ENCODE results near the gene CISD1. TPM values are rescaled to one million over a fixed set of nuclear protein-coding genes. Genes with fewer than 3 reads are reported as not detected.

CISD1 gene
- total and polyA plus RNA-seq, 11 donors = 73.9 to 179 (median 153) TPM

GRCh38 chr10:58319599-58319998 is 50.6 kb downstream of the CISD1 start:
- DNase-seq = no peak
- H3K36me3 ChIP-seq = no peaks in the 10 kb centered on the region
- WGBS, 4 donors = 76 to 90% (median 85%) methylated on average over 1 of the region's 1 CpG
- no peak overlapping the region for H3K27ac ChIP-seq
- no peak overlapping the region for H3K4me3 ChIP-seq
- peaks cover 0 to 18% (median 0%) of the 10 kb centered on the region in 12 donors for H3K4me1 ChIP-seq
- no peaks in the 10 kb centered on the region for H3K27me3 ChIP-seq
- intact Hi-C loops (cut with DNase I) = no loop called here
- TF ChIP-seq POLR2A (IDR thresholded peaks at IDR 0.05) = no peak
- TF ChIP-seq, protein P1, sequence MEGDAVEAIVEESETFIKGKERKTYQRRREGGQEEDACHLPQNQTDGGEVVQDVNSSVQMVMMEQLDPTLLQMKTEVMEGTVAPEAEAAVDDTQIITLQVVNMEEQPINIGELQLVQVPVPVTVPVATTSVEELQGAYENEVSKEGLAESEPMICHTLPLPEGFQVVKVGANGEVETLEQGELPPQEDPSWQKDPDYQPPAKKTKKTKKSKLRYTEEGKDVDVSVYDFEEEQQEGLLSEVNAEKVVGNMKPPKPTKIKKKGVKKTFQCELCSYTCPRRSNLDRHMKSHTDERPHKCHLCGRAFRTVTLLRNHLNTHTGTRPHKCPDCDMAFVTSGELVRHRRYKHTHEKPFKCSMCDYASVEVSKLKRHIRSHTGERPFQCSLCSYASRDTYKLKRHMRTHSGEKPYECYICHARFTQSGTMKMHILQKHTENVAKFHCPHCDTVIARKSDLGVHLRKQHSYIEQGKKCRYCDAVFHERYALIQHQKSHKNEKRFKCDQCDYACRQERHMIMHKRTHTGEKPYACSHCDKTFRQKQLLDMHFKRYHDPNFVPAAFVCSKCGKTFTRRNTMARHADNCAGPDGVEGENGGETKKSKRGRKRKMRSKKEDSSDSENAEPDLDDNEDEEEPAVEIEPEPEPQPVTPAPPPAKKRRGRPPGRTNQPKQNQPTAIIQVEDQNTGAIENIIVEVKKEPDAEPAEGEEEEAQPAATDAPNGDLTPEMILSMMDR (IDR thresholded peaks at IDR 0.05) = peak in 3 of 12 donors; percentile 12 to 22 (median 18)
- H3K9me3 ChIP-seq = no peaks in the 10 kb centered on the region
- peak in 3 of 4 donors; percentile 45 to 57 (median 55) for ATAC-seq

DNA sequence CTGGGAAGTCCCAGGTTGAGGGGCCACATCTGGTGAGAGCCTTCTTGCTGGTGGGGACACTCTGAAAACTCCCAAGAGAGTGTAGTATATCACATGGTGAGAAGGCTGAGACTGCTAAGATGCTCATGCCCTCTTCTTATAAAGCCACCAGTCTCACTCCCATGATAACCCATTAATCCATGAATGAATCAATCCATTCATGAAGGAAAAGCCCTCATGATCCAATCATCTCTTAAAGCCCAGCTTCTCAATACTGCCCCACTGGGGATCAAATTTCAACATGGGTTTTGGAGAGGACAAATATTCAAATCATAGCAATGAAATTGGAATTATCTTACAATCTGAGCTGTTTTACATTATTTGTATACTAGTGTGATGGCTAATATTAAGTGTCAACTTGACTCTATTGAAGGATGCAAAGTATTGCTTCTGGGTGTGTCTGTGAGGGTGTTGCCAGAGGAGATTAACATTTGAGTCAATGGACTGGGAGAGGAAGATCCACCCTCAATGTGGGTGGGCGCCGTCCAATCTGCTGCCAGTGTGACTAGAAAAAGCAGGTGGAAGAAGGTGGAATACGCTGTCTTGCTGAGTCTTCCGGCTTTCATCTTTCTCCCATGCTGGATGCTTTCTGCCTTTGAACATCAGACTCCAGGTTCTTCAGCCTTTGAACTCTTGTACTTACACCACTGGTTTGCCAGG is 51.5 kb downstream of the CISD1 start:
- Histone ChIP-seq H3K27ac (no peak overlapping the region), H3K27me3 (no peaks in the 10 kb centered on the region), H3K9me3 (no peaks in the 10 kb centered on the region), H3K36me3 (no peaks in the 10 kb centered on the region), H3K4me3 (no peak overlapping the region), H3K4me1 (peaks cover 0 to 18% (median 0%) of the 10 kb centered on the region in 12 donors)
- ATAC-seq (no peak), DNase-seq (no peak)
- intact Hi-C loops (cut with DNase I) = no loop called here
- no peak for TF ChIP-seq POLR2A (IDR thresholded peaks at IDR 0.05)
- TF ChIP-seq, protein P1 (IDR thresholded peaks at IDR 0.05) = no peak
- 91 to 96% (median 94%) methylated on average over 4 of the region's 4 CpGs for whole genome bisulfite sequencing, 4 donors

DNA sequence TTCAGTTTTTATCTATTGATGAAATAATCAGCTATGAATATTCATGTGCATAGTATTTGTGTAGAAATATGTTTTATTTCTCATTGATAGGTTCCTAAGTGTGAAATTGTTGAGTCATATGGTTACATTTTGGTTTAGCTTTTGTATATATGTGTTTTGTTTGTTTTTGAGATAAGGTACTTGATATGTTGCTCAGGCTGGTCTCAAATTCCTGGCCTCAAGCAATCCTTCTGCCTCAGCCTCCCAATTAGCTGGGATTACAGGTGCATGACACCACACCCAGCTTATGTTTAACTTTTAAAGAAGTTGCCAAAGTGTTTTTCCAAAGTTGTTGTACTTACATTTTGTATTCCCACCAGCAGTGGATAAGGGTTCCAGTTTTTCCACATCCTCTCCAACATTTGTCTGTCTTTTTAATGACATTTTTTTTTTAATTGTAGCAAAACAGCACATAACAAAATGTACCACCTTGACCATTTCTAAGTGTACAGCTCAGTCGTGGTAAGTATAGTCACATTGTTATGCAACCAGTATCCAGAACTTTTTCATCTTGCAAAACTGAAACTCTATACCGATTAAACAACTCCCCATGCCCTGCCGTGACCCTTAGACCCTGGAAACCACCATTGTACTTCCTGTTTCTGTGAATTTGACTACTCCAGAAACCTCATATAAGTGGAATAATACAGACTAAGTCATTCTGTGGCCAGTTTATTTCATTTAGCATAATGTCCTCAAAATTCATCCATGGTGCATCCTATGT is 53.3 kb downstream of the CISD1 start:
- WGBS, 4 donors = 56 to 72% (median 63%) methylated on average over 3 of the region's 3 CpGs
- peaks cover 0 to 18% (median 0%) of the 10 kb centered on the region in 12 donors for H3K4me1 ChIP-seq

DNA sequence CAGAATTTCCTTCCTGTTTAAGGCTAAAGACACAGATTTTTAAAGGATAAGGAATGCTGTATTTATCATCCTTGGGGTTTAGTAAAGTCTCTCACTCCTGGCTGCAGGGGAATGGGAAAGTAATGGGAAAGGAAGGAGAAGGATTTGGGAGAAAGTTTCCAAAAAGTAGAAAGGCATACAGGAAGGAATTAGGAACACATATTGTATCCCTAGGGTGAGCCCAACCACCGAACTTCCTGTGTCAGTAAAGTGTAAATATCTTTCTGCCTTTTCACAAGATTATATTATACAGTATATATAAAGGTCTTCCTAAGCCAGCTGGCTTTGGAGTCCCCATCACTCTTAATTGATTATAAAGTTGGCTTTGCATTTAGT is 53.9 kb downstream of the CISD1 start:
- intact Hi-C loops (cut with DNase I) = no loop called here
- Histone ChIP-seq H3K36me3 (no peaks in the 10 kb centered on the region), H3K27me3 (no peaks in the 10 kb centered on the region), H3K9me3 (no peaks in the 10 kb centered on the region), H3K4me1 (peaks cover 0 to 18% (median 0%) of the 10 kb centered on the region in 12 donors), H3K4me3 (no peak overlapping the region), H3K27ac (peak overlapping the region in 1 of 12 donors; percentile 79)
- ATAC-seq = no peak
- TF ChIP-seq, protein P1 (IDR thresholded peaks at IDR 0.05) = no peak
- TF ChIP-seq POLR2A (IDR thresholded peaks at IDR 0.05) = no peak
- no peak for DNase-seq
- 36 to 54% (median 47%) methylated on average over 1 of the region's 1 CpG for WGBS, 4 donors

More for the DNA sequence above, 53.3 kb downstream of the CISD1 start:
- Histone ChIP-seq H3K4me3 (no peak overlapping the region), H3K27ac (peak overlapping the region in 1 of 12 donors; percentile 79), H3K27me3 (no peaks in the 10 kb centered on the region), H3K36me3 (no peaks in the 10 kb centered on the region), H3K9me3 (no peaks in the 10 kb centered on the region)
- TF ChIP-seq, protein P1 (IDR thresholded peaks at IDR 0.05) = no peak
- TF ChIP-seq POLR2A (IDR thresholded peaks at IDR 0.05) = no peak
- intact Hi-C loops (cut with DNase I) = no loop called here
- ATAC-seq (peak in 2 of 4 donors; percentile 30 to 34), DNase-seq (no peak)
